ENCODE results near the gene FOXD1. TPM values are rescaled to one million over a fixed set of nuclear protein-coding genes. Genes with fewer than 3 reads are reported as not detected.
A peak's percentile ranks its signal among the peaks of the same experiment; 100 is the strongest.

FOXD1 gene
- total and polyA plus RNA-seq, 9 of the 15 experiments (the other 6 are each of a cell fraction or from before 2014, with no cell fraction given) = 0.03 to 0.40 (median 0.10) TPM; not detected in 4

DNA sequence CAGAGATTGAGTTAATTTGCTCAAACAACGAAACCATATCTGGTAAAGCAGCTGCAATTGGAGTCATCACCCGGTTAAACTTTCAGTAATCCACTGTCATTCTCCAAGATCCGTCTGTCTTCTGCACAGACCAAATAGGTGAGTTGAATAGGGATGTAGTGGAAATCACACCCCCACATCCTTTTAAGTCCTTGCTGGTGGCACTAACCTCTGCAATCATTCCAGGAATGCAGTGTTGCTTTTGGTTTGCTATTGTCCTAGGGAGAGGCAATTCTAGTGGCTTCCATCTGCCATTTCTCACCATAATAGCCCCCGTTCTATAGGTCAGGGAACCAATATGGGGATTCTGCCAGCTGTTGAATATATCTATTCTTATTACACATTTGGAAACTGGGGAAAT, 35.1 kb upstream of the FOXD1 start (continued):
- TF ChIP-seq, protein P1, sequence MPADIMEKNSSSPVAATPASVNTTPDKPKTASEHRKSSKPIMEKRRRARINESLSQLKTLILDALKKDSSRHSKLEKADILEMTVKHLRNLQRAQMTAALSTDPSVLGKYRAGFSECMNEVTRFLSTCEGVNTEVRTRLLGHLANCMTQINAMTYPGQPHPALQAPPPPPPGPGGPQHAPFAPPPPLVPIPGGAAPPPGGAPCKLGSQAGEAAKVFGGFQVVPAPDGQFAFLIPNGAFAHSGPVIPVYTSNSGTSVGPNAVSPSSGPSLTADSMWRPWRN (IDR thresholded peaks at IDR 0.05; ENCODE audit: low read depth) = no peak
- TF ChIP-seq PTBP1 (IDR thresholded peaks at IDR 0.05; ENCODE audit: low read depth, low read length) (no peak), FOSL1 (tag; conservative IDR thresholded peaks at IDR 0.05) (no peak), MBD2 (IDR thresholded peaks at IDR 0.05; ENCODE audit: borderline replicate concordance, low read depth) (no peak)

DNA sequence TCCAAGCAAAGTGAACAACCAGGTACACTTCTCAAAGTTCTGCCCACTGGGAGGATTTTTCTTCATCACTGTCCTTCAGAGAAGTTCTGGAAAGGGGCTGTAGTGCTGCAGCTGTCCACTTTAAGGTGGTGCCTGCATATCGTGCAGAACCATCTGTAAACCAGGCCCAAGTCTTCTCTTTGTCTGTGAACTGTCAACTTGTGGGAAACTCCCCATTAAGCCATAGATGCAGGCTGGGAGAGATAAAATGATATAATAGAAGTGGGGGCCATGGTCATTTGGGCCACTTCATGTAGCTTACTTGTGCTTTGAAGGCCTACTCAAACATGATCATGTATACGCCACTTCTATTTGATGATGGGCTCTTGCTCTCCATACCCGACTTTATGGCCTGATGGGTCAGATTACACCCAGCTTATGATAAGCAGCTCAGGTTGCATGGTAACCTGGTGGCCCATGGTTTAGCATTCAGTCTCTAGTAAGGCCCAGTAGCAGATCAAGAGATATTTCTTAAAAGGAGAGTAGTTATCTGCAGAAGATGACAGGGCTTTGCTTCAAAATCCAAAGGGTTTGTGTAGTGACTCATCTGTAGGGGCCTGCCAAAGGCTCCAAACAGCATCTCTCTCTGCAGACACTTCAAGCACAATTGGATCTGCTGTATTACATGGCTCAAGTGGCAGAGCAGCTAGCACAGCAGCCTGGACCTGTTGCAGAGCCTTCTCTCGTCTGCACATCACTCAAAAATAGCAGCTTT, 34.0 kb upstream of the FOXD1 start:
- 2% methylated on average over 4 of the region's 4 CpGs for WGBS (ENCODE audit: insufficient coverage, low coverage, missing lambda C conversion rate)
- CTCF ChIA-PET (ENCODE audit: low intra/inter-chr PET ratio) = no interaction called here
- Histone ChIP-seq H3K9ac (ENCODE audit: insufficient read depth in 1 of 2, low read depth in 2 of 2, low read length in 2 of 2) (no peak overlapping the region), H3K36me3 (ENCODE audit: control insufficient read depth, insufficient read depth, low read length) (no peaks in the 10 kb centered on the region), H3K4me3 (no peak overlapping the region), H2AFZ (ENCODE audit: low read depth, low read length) (no peak overlapping the region), H3K4me1 (replicated peaks in 1 of 2; ENCODE audit: control insufficient read depth in 2 of 2, insufficient read depth in 2 of 2, low read length in 2 of 2) (peaks cover 7 to 18% of the 10 kb centered on the region in 2 experiments), H3K79me2 (ENCODE audit: control insufficient read depth, insufficient read depth, low read length) (no peaks in the 10 kb centered on the region), H4K20me1 (replicated peaks; ENCODE audit: control insufficient read depth, insufficient read depth, low read length) (no peaks in the 10 kb centered on the region), H3K9me1 (ENCODE audit: control insufficient read depth, insufficient read depth, low read length) (no peaks in the 10 kb centered on the region), H3K4me2 (ENCODE audit: insufficient read depth, low read length) (peak overlapping the region; percentile 42; the same call in 1 of the 2 replicates), H3K9me3 (replicated peaks; ENCODE audit: control insufficient read depth, insufficient read depth, low read depth, low read length) (no peaks in the 10 kb centered on the region), H3K27ac (ENCODE audit: extremely low read depth, low read depth, low read length) (no peak overlapping the region), H3K27me3 (ENCODE audit: control insufficient read depth in 2 of 2, insufficient read depth in 2 of 2, low read length in 2 of 2) (no peaks in the 10 kb centered on the region)
- peak; percentile 76 for FAIRE-seq
- peak; percentile 61 for ATAC-seq
- DNase-seq (ENCODE audit: extremely low read depth in 1 of 4, low spot score in 3 of 4) = peak in 2 of 4 experiments; percentile 19 to 54
- no TSS peak for BruUV-seq (replicated peaks)
- intact Hi-C loops (cut with micrococcal nuclease) = no loop called here
- POLR2A ChIA-PET = interaction anchor here (0.5 to 1.6 kb wide), 7 partner anchors 11 to 1541 kb away, joined by 3 to 6 read pairs (median 3); no protein-coding TSS in a partner anchor
- in situ Hi-C loops (cut with MboI) = no loop called here
- TF ChIP-seq SMARCA4 (IDR thresholded peaks at IDR 0.05) (0 out of 2 replicates have a peak, but pooled peaks have one; percentile 27), CBFA2T2 (conservative IDR thresholded peaks at IDR 0.05) (peak; percentile 69), SOX6 (IDR thresholded peaks at IDR 0.05) (peak; percentile 48; the same call in 1 of the 2 replicates), CCNT2 (IDR thresholded peaks at IDR 0.05; ENCODE audit: borderline replicate concordance, extremely low read depth, insufficient read length, low read depth, low read length) (peak; percentile 35), TAL1 (IDR thresholded peaks at IDR 0.05) (peak; percentile 75)
- TF ChIP-seq, protein P2, sequence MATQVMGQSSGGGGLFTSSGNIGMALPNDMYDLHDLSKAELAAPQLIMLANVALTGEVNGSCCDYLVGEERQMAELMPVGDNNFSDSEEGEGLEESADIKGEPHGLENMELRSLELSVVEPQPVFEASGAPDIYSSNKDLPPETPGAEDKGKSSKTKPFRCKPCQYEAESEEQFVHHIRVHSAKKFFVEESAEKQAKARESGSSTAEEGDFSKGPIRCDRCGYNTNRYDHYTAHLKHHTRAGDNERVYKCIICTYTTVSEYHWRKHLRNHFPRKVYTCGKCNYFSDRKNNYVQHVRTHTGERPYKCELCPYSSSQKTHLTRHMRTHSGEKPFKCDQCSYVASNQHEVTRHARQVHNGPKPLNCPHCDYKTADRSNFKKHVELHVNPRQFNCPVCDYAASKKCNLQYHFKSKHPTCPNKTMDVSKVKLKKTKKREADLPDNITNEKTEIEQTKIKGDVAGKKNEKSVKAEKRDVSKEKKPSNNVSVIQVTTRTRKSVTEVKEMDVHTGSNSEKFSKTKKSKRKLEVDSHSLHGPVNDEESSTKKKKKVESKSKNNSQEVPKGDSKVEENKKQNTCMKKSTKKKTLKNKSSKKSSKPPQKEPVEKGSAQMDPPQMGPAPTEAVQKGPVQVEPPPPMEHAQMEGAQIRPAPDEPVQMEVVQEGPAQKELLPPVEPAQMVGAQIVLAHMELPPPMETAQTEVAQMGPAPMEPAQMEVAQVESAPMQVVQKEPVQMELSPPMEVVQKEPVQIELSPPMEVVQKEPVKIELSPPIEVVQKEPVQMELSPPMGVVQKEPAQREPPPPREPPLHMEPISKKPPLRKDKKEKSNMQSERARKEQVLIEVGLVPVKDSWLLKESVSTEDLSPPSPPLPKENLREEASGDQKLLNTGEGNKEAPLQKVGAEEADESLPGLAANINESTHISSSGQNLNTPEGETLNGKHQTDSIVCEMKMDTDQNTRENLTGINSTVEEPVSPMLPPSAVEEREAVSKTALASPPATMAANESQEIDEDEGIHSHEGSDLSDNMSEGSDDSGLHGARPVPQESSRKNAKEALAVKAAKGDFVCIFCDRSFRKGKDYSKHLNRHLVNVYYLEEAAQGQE (IDR thresholded peaks at IDR 0.05; ENCODE audit: borderline replicate concordance) = no peak
- TF ChIP-seq, protein P2 (CRISPR knock-in tag; IDR thresholded peaks at IDR 0.05; ENCODE audit: low read depth) = no peak

Data from K562 (cell line).